IPS DF 6.9 (cell line): ENCODE data around the gene RCAN1.

Experiments used
- DNase-seq: peaks from one replicate; pipeline ENCODE4 v3.0.0-alpha.2; 2013; ENCODE audit warnings: low read depth, low spot score
- H3K27ac ChIP-seq: one replicate; pipeline ENCODE4 v1.5.1; 2013; ENCODE audit warnings: low read length, control low read depth
- H3K27me3 ChIP-seq: 2 replicates; pipeline ENCODE4 v1.6.1; 2013; ENCODE audit warnings: mild to moderate bottlenecking, low read length; ENCODE audit not compliant: control insufficient read depth, insufficient read depth
- H3K36me3 ChIP-seq: 2 replicates; pipeline ENCODE4 v1.6.1; 2013; ENCODE audit warnings: low read length; ENCODE audit not compliant: control insufficient read depth, insufficient read depth
- H3K4me1 ChIP-seq: 2 replicates; pipeline ENCODE4 v1.6.1; 2013; ENCODE audit warnings: low read length; ENCODE audit not compliant: control insufficient read depth, insufficient read depth
- H3K4me3 ChIP-seq: 2 replicates; pipeline ENCODE4 v1.5.1; 2013; ENCODE audit warnings: mild to moderate bottlenecking, low read length
- H3K9me3 ChIP-seq: 2 replicates; pipeline ENCODE4 v1.6.1; 2013; ENCODE audit warnings: low read length, inconsistent platforms; ENCODE audit not compliant: control insufficient read depth, insufficient read depth
- WGBS: extraction: QIAGEN DNeasy Blood & Tissue Kit; methylation state at CpG from one replicate; pipeline ENCODE4 v1.1.7; 2013; ENCODE audit warnings: mixed read lengths, missing lambda C conversion rate; ENCODE audit not compliant: insufficient read length, insufficient coverage; 5-methylcytosine and 5-hydroxymethylcytosine counted together

The RCAN1 gene

DNA sequence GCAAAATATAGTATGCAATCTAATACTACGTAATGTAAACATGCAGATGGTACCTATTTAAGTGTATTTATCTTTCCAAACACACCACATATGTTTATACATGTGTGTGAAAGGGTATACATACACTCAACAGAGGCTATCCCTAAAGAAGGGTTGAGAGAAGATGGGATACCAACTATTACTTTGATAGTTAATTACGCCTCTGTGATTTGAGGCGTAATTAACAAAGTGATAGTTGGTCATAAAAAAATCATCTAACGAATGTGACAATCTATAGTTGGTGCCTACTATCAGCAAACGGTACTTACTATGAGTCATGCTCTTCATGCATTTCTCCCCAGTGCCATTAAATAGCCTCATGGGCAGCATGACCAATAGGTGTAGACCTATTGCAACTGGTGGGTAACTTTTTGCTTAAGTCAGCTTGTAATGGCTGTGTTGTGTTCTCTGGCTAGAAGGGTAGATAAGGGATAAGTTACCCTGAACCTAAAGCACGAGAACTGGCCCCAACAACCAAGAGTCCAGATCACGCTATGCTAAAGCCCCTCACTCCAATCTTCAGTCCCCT lies 15.3 kb downstream of the RCAN1 start:
- no peak for DNase-seq
- Histone ChIP-seq H3K4me1 (peaks cover 2% of the 10 kb centered on the region; the same call in 1 of the 2 replicates), H3K4me3 (no peak overlapping the region), H3K27ac (no peak overlapping the region), H3K36me3 (no peaks in the 10 kb centered on the region), H3K27me3 (no peaks in the 10 kb centered on the region), H3K9me3 (no peaks in the 10 kb centered on the region)
- WGBS: no CpG with 5 or more reads among the region's 7 CpGs

DNA sequence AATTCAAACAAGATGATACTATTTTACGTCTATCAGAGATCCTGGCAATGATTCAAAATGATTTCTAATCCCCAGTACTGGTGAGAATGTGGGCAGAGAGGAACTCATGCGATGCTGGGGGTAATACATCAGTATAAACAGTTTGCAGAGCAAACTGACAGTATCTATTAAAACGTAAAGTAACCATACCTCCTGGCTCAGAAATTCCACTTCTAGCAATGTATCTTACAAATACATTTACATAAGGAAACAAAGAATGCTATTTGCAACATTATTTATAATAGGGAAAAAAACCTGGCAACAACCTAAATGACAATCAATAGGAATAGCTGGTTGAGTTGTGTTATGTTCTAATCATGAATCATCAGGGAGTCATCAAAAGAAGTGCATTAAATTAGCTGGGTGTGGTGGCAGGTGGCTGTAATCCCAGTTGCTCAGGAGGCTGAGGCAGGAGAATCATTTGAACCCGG lies 15.9 kb downstream of the RCAN1 start:
- Histone ChIP-seq H3K27ac (no peak overlapping the region), H3K36me3 (no peaks in the 10 kb centered on the region), H3K27me3 (no peaks in the 10 kb centered on the region), H3K4me3 (no peak overlapping the region), H3K4me1 (peaks cover 2% of the 10 kb centered on the region; the same call in 1 of the 2 replicates), H3K9me3 (no peaks in the 10 kb centered on the region)
- no peak for DNase-seq
- WGBS: no CpG with 5 or more reads among the region's 4 CpGs

DNA sequence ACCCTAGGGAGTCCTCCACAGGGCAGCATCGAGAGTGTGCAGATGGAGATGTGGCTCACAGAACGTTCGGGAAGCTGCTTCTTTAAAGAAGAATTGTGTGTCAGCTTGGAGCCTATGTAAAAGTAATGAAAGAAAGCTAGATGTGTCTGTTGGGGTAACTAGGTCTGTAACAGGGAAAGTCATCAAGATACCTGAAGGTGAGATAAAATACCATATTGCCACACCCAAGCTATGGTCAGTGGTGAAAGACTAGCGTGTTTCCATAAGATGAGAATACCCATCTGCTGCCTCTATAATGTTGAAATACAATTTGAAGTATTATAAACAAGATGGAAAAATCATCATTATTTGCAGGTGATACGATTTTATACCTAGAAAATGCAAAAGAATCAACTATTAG lies 17.5 kb downstream of the RCAN1 start:
- H3K9me3 ChIP-seq: no peaks in the 10 kb centered on the region
- no peak for DNase-seq
- WGBS: no CpG with 5 or more reads among the region's 5 CpGs
- H3K36me3 ChIP-seq: no peaks in the 10 kb centered on the region
- no peak overlapping the region for H3K4me3 ChIP-seq
- peaks cover 2% of the 10 kb centered on the region; the same call in 1 of the 2 replicates for H3K4me1 ChIP-seq
- H3K27me3 ChIP-seq: no peaks in the 10 kb centered on the region
- no peak overlapping the region for H3K27ac ChIP-seq

DNA sequence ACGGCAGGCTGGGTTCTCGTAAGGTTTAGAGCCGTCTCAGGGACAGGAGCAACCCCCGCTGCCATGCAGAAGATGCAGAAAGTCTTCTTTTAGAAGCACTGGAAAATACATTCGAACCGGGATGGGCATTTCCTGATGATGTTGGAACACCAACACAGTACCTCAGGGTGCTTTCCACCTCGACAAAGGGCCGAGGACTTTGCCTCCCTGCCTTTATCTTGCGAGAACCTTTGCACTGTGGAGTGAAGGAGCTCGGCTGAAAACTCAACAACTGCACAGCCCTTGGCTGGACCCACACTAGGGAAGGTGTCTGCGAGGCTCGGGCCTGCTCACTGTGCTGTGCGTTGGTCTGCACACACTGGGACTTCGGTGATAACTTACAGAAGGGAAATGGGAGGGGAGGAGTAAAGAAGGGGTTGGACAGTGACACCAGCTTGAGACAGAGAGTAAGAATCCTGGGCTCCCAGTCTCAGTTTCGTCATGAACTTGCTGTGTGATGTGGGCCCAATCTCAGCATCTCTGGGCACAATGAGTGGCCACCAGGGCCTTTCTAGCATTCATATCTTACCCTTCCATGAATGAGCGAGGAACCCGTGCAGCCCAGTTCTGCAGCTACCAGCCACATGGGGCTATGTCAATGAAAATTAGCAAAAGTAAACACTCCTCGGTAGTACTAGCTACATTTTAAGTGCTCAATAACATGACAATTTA lies 18.2 kb downstream of the RCAN1 start:
- no CpG with 5 or more reads among the region's 18 CpGs for WGBS
- H3K4me1 ChIP-seq: peaks cover 2% of the 10 kb centered on the region; the same call in 1 of the 2 replicates

DNA sequence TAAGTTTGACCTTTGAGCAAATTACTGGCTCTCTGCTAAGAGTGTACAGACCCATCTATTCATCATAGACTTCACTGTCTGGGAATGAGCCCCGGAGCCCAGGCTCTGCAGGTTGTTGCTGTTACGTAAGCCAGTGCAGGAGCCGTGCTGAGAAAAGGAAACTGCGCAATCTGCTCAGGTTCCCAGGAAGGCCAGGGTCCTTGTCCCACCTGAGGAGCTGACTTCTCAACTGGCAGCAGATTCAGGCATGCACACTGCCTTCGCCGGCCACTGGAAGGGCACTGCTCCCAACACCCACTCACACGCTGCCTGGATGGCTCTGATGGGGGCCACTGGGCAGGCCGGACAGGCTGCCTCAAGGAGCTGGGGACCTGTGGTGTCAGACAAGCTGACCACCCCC lies 19.5 kb downstream of the RCAN1 start:
- no peak for DNase-seq
- no peaks in the 10 kb centered on the region for H3K27me3 ChIP-seq
- H3K4me1 ChIP-seq: peaks cover 2% of the 10 kb centered on the region; the same call in 1 of the 2 replicates
- H3K9me3 ChIP-seq: no peaks in the 10 kb centered on the region
- WGBS: no CpG with 5 or more reads among the region's 8 CpGs
- H3K27ac ChIP-seq: no peak overlapping the region
- no peaks in the 10 kb centered on the region for H3K36me3 ChIP-seq
- H3K4me3 ChIP-seq: no peak overlapping the region

More for the DNA sequence above, 18.2 kb downstream of the RCAN1 start:
- no peak for DNase-seq
- H3K27ac ChIP-seq: no peak overlapping the region
- H3K9me3 ChIP-seq: no peaks in the 10 kb centered on the region
- H3K27me3 ChIP-seq: no peaks in the 10 kb centered on the region
- H3K4me3 ChIP-seq: no peak overlapping the region
- no peaks in the 10 kb centered on the region for H3K36me3 ChIP-seq

DNA sequence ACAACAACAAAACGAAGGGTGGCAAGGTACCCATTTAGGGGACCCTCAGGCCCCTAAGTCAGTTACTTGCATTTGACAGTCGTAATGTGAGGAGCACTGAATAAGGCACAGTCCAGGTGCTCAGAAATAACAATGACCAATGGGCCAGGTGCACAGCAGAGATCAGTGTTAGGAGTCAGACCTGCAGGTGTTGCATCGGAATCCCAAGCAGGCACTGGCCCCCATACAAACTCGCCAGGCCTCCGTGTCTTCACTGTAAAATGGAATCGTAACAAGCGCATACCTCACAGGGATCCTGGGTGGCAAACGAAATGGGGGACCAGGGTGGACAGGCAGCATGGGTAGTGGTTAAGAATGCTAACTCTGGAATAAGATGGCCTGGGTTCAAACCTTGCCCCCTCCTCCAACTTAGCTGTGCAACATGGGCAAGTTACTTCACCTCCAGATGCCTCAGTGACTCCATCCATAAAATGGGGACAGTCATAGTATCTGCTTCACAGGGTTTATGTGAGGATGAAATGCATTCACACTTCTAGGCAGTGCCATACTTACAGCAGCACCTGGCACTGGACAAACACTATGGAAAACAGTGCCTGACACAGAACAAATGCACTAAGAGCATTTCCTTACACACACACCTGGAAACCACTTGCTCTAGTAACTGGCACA lies 20.2 kb downstream of the RCAN1 start:
- no peaks in the 10 kb centered on the region for H3K9me3 ChIP-seq
- H3K4me1 ChIP-seq: no peaks in the 10 kb centered on the region
- no peaks in the 10 kb centered on the region for H3K36me3 ChIP-seq
- no peak for DNase-seq
- H3K27me3 ChIP-seq: no peaks in the 10 kb centered on the region
- H3K4me3 ChIP-seq: no peak overlapping the region
- WGBS: no CpG with 5 or more reads among the region's 8 CpGs
- H3K27ac ChIP-seq: no peak overlapping the region

DNA sequence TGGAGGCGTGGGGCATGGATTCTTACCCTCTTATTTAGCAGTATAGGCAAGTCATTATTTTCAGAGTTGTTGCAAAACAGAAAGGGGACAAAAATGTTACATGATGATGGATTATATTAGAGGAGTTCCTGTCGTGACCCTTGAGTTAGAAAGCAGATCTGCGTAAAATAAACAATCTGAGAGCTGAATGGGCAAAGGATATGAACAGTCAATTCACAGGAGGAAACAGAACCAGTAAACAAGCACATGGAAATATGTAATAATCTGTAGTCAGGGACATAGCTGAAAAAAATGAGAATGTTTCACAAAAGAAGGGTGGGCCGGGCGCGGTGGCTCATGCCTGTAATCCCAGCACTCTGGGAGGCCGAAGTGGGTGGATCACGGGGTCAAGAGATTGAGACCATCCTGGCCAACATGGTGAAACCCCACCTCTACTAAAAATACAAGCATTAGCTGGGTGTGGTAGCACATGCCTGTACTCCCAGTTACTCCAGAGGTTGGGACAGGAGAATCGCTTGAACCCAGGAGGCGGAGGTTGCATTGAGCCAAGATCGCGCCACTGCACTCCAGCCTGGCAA lies 20.9 kb downstream of the RCAN1 start:
- no peak for DNase-seq
- Histone ChIP-seq H3K9me3 (no peaks in the 10 kb centered on the region), H3K4me3 (no peak overlapping the region), H3K36me3 (no peaks in the 10 kb centered on the region), H3K27ac (no peak overlapping the region), H3K27me3 (no peaks in the 10 kb centered on the region), H3K4me1 (no peaks in the 10 kb centered on the region)
- WGBS: no CpG with 5 or more reads among the region's 12 CpGs

DNA sequence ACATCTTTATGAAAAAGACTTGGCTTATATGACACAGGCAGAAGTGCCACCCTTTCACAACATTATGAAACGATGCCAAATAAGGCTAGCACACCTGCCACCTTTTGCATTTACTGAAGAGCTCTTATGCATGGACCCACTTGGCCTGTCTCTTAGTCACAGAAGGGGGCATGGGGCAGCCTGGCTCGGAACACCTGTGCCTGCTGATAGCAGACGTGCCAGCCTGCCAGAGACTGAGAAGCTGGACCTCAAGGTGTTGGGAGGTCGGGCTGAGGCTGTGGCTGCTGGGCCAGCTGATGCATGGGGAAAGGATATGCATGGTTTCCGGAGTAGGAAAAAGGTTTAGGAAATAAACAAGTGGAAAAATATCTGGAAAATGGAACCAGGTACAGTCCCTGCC lies 21.5 kb downstream of the RCAN1 start:
- no peak for DNase-seq
- H3K4me3 ChIP-seq: no peak overlapping the region
- no CpG with 5 or more reads among the region's 5 CpGs for WGBS
- no peaks in the 10 kb centered on the region for H3K4me1 ChIP-seq
- no peaks in the 10 kb centered on the region for H3K36me3 ChIP-seq
- H3K27me3 ChIP-seq: no peaks in the 10 kb centered on the region
- no peaks in the 10 kb centered on the region for H3K9me3 ChIP-seq
- no peak overlapping the region for H3K27ac ChIP-seq

DNA sequence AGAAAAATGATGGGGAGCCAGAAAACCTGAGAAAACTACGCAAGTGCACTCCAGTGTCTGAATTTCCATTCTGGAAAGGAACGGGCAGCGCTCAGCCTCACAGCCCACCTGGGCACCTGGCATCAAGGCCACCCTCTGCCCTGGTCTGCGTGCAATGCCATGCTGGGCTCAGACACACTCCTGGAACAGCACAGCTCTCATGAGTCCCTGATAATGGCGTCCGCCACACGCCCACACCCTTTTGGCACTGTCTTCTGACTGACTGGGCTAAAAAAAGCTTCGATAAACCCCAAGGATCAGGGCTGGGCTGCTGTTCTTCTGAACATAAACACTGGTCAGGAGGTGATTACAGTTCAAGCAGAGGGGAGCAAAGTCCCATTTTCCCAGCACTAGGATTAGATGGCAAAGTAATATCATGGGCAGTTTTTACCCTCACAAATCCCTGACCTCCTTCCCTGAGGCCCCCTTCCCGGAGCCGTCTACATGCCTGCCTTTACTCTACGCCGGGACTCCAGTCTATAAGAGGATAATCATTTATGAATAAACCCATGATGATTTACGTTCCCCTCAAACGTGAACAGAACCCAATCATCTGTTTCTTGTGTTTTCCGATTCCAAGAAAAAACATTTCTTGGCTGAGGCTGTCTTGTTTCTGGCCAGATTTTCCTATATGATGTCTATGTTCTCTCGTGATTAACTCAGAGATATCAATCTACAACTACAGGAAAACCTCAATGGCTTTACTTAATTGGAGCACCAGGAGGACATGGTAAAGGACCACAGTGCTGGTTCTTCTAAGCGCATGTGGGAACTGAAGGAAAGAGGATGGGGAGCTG lies 22.6 kb downstream of the RCAN1 start:
- no peaks in the 10 kb centered on the region for H3K9me3 ChIP-seq
- no peaks in the 10 kb centered on the region for H3K36me3 ChIP-seq
- H3K27ac ChIP-seq: no peak overlapping the region
- no peak overlapping the region for H3K4me3 ChIP-seq
- H3K27me3 ChIP-seq: no peaks in the 10 kb centered on the region
- no peak for DNase-seq
- H3K4me1 ChIP-seq: no peaks in the 10 kb centered on the region
- WGBS: no CpG with 5 or more reads among the region's 17 CpGs

DNA sequence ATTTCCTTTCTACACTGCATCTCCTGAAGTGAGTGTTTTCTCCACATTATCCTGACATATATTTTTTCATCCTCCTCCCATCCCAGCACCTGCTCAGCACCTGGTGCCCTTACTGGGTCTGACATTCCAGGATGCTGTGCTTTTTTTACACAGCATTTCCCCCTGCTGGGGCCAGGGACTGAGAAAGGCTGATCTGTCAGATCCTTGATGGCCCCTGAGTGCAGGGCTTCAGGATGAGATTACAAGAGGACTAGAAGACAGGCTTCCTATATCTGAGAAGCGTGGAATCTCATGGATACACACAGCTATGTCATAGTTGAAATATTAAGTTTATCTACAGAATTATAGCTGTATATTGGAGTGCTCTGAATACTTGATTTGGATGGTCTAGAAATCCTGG lies 24.4 kb downstream of the RCAN1 start:
- no peak for DNase-seq
- no peak overlapping the region for H3K4me3 ChIP-seq
- no CpG with 5 or more reads among the region's 1 CpG for WGBS
- H3K27me3 ChIP-seq: no peaks in the 10 kb centered on the region
- H3K4me1 ChIP-seq: no peaks in the 10 kb centered on the region
- H3K36me3 ChIP-seq: no peaks in the 10 kb centered on the region
- no peaks in the 10 kb centered on the region for H3K9me3 ChIP-seq
- no peak overlapping the region for H3K27ac ChIP-seq
